ENCODE data around the gene JARID2. TPM values are rescaled to one million over a fixed set of nuclear protein-coding genes. Genes with fewer than 3 reads are reported as not detected.

JARID2 gene
- total and polyA plus RNA-seq, 2 of the 4 experiments (the other 2 are of a cell fraction), result 9.6 to 12.9 TPM

DNA sequence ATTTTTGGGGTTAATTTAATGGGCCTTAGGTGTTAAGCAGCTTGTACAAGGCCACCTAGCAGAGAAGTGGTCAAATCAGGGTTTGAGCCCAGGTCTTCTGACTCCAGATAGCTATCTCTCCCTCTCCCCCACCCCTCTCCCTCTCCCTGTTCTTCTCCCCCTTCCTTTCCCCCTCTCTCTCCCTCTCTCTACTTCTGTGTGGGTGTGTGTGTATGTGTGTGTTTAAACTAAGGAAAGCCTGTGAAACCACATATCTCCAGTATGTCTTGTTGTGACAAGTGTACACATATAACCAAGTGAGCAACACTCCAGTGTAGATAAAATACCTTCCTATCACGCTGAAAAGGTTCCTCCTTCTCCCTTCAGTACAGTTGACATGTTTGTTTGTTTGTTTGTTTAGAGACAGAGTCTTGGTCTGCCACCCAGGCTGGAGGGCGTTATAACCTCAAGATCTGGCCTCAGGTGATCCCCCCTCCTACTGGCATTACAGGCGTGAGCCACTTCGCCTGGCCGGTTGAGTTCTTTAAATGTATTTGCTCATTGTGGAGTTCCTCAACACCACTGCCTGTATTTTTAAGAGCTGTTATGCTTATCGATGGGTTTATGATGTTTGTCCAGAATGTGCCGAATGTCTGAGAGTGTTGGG lies 140.4 kb downstream of the JARID2 start:
- ChIA-PET CTCF (no interaction called here), POLR2A (ENCODE audit: unreplicated experiment) (interaction anchor here (0.7 kb wide), 1 partner anchor 139 kb away, joined by 12 read pairs; no protein-coding TSS in a partner anchor)
- WGBS, 2 experiments (ENCODE audit: extremely low coverage in 2 of 2, insufficient read length in 1 of 2), result 36% methylated on average over 2 of the region's 7 CpGs; no CpG with 5 or more reads in 1 of the 2 experiments
- H2AK5ac ChIP-seq (ENCODE audit: low read depth, low read length), result no peak overlapping the region
- peaks cover 93% of the 10 kb centered on the region for H4K20me1 ChIP-seq (ENCODE audit: insufficient read depth, low read length)
- peaks cover 27 to 92% of the 10 kb centered on the region in 2 experiments for H3K79me1 ChIP-seq (ENCODE audit: low read depth in 1 of 2, low read length in 2 of 2)
- TF ChIP-seq MXI1 (IDR thresholded peaks at IDR 0.05; ENCODE audit: borderline replicate concordance, low read depth, low read length), result no peak
- TF ChIP-seq, protein P1, sequence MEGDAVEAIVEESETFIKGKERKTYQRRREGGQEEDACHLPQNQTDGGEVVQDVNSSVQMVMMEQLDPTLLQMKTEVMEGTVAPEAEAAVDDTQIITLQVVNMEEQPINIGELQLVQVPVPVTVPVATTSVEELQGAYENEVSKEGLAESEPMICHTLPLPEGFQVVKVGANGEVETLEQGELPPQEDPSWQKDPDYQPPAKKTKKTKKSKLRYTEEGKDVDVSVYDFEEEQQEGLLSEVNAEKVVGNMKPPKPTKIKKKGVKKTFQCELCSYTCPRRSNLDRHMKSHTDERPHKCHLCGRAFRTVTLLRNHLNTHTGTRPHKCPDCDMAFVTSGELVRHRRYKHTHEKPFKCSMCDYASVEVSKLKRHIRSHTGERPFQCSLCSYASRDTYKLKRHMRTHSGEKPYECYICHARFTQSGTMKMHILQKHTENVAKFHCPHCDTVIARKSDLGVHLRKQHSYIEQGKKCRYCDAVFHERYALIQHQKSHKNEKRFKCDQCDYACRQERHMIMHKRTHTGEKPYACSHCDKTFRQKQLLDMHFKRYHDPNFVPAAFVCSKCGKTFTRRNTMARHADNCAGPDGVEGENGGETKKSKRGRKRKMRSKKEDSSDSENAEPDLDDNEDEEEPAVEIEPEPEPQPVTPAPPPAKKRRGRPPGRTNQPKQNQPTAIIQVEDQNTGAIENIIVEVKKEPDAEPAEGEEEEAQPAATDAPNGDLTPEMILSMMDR (conservative IDR thresholded peaks at IDR 0.05; ENCODE audit: low read depth, low read length), result no peak
- no peak for TF ChIP-seq RAD21 (IDR thresholded peaks at IDR 0.05; ENCODE audit: low read length)
- TF ChIP-seq, protein P2, sequence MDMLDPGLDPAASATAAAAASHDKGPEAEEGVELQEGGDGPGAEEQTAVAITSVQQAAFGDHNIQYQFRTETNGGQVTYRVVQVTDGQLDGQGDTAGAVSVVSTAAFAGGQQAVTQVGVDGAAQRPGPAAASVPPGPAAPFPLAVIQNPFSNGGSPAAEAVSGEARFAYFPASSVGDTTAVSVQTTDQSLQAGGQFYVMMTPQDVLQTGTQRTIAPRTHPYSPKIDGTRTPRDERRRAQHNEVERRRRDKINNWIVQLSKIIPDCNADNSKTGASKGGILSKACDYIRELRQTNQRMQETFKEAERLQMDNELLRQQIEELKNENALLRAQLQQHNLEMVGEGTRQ (IDR thresholded peaks at IDR 0.05; ENCODE audit: low read depth, low read length), result no peak
- no peak for TF ChIP-seq CEBPB (IDR thresholded peaks at IDR 0.05; ENCODE audit: low read depth, low read length)
- no peak overlapping the region for H2BK20ac ChIP-seq (ENCODE audit: low read depth, low read length)
- H4K8ac ChIP-seq (ENCODE audit: low read depth in 2 of 2, low read length in 2 of 2), result no peak overlapping the region
- H4K91ac ChIP-seq (ENCODE audit: insufficient read depth, low read depth, low read length), result no peak overlapping the region
- no TSS peak for BruUV-seq (replicated peaks)
- in situ Hi-C loops (cut with MboI; ENCODE audit: low sequenced_read_pairs) (loop anchor here (10.0 to 25.0 kb wide), 2 partner anchors 131 to 1474 kb away; partner anchors contain the start of gene RNF182), intact Hi-C loops (cut with micrococcal nuclease) (no loop called here), dilution Hi-C loops (cut with HindIII; ENCODE audit: low sequenced_read_pairs, unreplicated experiment) (no loop called here)
- H3K9ac ChIP-seq (ENCODE audit: low read depth, low read length), result no peak overlapping the region
- H2AFZ ChIP-seq (replicated peaks; ENCODE audit: low read length, poor library complexity), result no peak overlapping the region
- H3K23ac ChIP-seq (ENCODE audit: low read depth, low read length), result no peak overlapping the region
- H3K27ac ChIP-seq (ENCODE audit: insufficient read depth, low read length), result no peak overlapping the region
- H3K4me1 ChIP-seq (ENCODE audit: control insufficient read depth, insufficient read depth, low read length), result peaks cover 31% of the 10 kb centered on the region
- no peak overlapping the region for H2BK120ac ChIP-seq (ENCODE audit: low read depth, low read length)
- no peak overlapping the region for H2AK9ac ChIP-seq (replicated peaks; ENCODE audit: low read depth, low read length, poor library complexity)
- H2BK15ac ChIP-seq (ENCODE audit: low read depth, low read length), result no peak overlapping the region
- H3K56ac ChIP-seq (ENCODE audit: extremely low read depth, insufficient read depth, low read length), result no peak overlapping the region
- H3K36me3 ChIP-seq (ENCODE audit: control insufficient read depth, insufficient read depth, low read length), result no peaks in the 10 kb centered on the region
- no peaks in the 10 kb centered on the region for H3K9me3 ChIP-seq (ENCODE audit: control insufficient read depth, insufficient read depth, low read length)
- no peaks in the 10 kb centered on the region for H3K27me3 ChIP-seq (ENCODE audit: control insufficient read depth, insufficient read depth, low read length)
- H3K18ac ChIP-seq (ENCODE audit: low read depth, low read length), result no peak overlapping the region
- H2BK5ac ChIP-seq (ENCODE audit: low read depth, low read length, poor library complexity, severe bottlenecking), result no peak overlapping the region
- DNase-seq (no peak), ATAC-seq (ENCODE audit: low read depth) (peak; percentile 13; the same call in 1 of the 2 replicates)
- no peak overlapping the region; the same call in 1 of the 2 replicates for H3K14ac ChIP-seq (replicated peaks; ENCODE audit: low read depth, low read length)
- no peak overlapping the region for H3K4me2 ChIP-seq (ENCODE audit: low read depth, low read length)
- H3K4ac ChIP-seq (ENCODE audit: low read depth, low read length), result no peak overlapping the region
- H3K9me1 ChIP-seq (ENCODE audit: insufficient read depth, low read length), result peaks cover 20% of the 10 kb centered on the region
- no peak overlapping the region for H4K5ac ChIP-seq (ENCODE audit: low read depth, low read length)
- no peak overlapping the region for H3K4me3 ChIP-seq (ENCODE audit: insufficient read depth, low read depth, low read length)
